SK-N-SH treated with all-trans-retinoic acid at 6 μM for 48 hours (cell line): Measurements from ENCODE around the gene DYNLRB1.
"Not testable (repeated sequence)": the region's sequence is repeated elsewhere in the genome, so short reads cannot be mapped to it uniquely, and the experiment has no call there.

Source experiments
- ARNTL ChIP-seq: fragments of 450-650 bp; formaldehyde crosslinking; IDR thresholded peaks from 2 replicates; pipeline ENCODE4 v1.5.0; 2020; ENCODE audit warnings: low read depth, mild to moderate bottlenecking, moderate library complexity, borderline replicate concordance
- BACH2 ChIP-seq: fragments of 250-450 bp; sonication (Bioruptor Pico); IDR thresholded peaks from 2 replicates; pipeline ENCODE4 v1.9.0; 2021; ENCODE audit warnings: mild to moderate bottlenecking, borderline replicate concordance
- ESRRG ChIP-seq: fragments of 250-450 bp; sonication (Bioruptor Pico); IDR thresholded peaks from 2 replicates; pipeline ENCODE4 v1.6.1; 2021; ENCODE audit warnings: mild to moderate bottlenecking
- RARB ChIP-seq: fragments of 250-450 bp; sonication (Bioruptor Pico); IDR thresholded peaks from 2 replicates; pipeline ENCODE4 v1.8.0; 2021; ENCODE audit warnings: mild to moderate bottlenecking, moderate library complexity
- TCF4 ChIP-seq: fragments of 250-450 bp; sonication (Bioruptor Pico); IDR thresholded peaks from 2 replicates; pipeline ENCODE4 v1.8.0; 2021; ENCODE audit warnings: mild to moderate bottlenecking, moderate library complexity, borderline replicate concordance
- TOX ChIP-seq: fragments of 250-450 bp; sonication (Bioruptor Pico); IDR thresholded peaks from 2 replicates; pipeline ENCODE4 v1.8.0; 2021; ENCODE audit warnings: mild to moderate bottlenecking, moderate library complexity, borderline replicate concordance
- TSHZ2 ChIP-seq: fragments of 250-450 bp; sonication (Bioruptor Pico); IDR thresholded peaks from 2 replicates; pipeline ENCODE4 v1.5.0; 2020; ENCODE audit warnings: mild to moderate bottlenecking, moderate library complexity

GRCh38 chr20:34483585-34484220 lies 32.5 kb upstream of the DYNLRB1 start:
- not testable (repeated sequence) for TF ChIP-seq TSHZ2, TOX, ARNTL, ESRRG, RARB, BACH2, TCF4 (CRISPR knock-in tag)
